Motor neuron (in vitro differentiated cells): Measurements from ENCODE around the gene LDB2. TPM values are rescaled to one million over a fixed set of nuclear protein-coding genes. Genes with fewer than 3 reads are reported as not detected.
"Not testable (repeated sequence)": the region's sequence is repeated elsewhere in the genome, so short reads cannot be mapped to it uniquely, and the experiment has no call there.

Experiments used
- ATAC-seq, 8 experiments: fragments of 200-7000 bp; cut with Tn5 transposase; replicated peaks in 6 of 8; 2 replicates each; pipeline ENCODE4 v1.8.0; 2021; ENCODE audit warnings: mild to moderate bottlenecking in 8 of 8, moderate library complexity in 8 of 8
- H3K27ac ChIP-seq, 2 donors: fragments of 250-450 bp; sonication (Bioruptor Pico); 2 replicates each; pipeline ENCODE4 v1.9.0; 2021; ENCODE audit warnings: antibody characterized with exemption in 2 of 2, mild to moderate bottlenecking in 2 of 2, moderate library complexity in 1 of 2
- H3K4me1 ChIP-seq, 2 donors: fragments of 250-450 bp; sonication (Bioruptor Pico); replicated peaks in 1 of 2; 2 replicates each; pipeline ENCODE4 v1.6.1; 2021; ENCODE audit warnings: antibody characterized with exemption in 2 of 2, mild to moderate bottlenecking in 2 of 2, moderate library complexity in 1 of 2
- H3K4me3 ChIP-seq, 5 donors: fragments of 250-450 bp; sonication (Bioruptor Pico); 2 replicates each; pipeline ENCODE4 v1.9.0; 2021; ENCODE audit warnings: antibody characterized with exemption in 5 of 5, mild to moderate bottlenecking in 5 of 5, moderate library complexity in 4 of 5
- WGBS, 10 experiments: fragments of 450-650 bp; shearing (Covaris generic); methylation state at CpG; one replicate each; pipeline ENCODE4 v1.0.0; 2022; 5-methylcytosine and 5-hydroxymethylcytosine counted together
- in situ Hi-C, 9 experiments: fragments of 400-800 bp; cut with MboI; loops; one replicate each; pipeline ENCODE4 v1.15.0; 2021; ENCODE audit warnings: low sequenced_read_pairs in 9 of 9, low pct_unique_long_range_greater_than_20kb in 2 of 9; ENCODE audit not compliant: unreplicated experiment in 9 of 9
- total RNA-seq, 8 experiments: library from RNA; unstranded; fragments of 300-600 nt; gene quantifications; 2 replicates each; pipeline versions ENCODE4 v1.2.3 to v1.2.4, GENCODE V29; 2022

The LDB2 gene
- total RNA-seq, result 100 to 1,000 TPM in 1 of 8 experiments, 10 to 100 TPM in 5, 1 to 10 TPM in 2; 5.8 to 107 (median 20.9) TPM

- WGBS, 10 experiments, result 0 to 6% (median 3%) methylated on average over 3 to 11 of the region's 18 CpGs; no CpG with 5 or more reads in 5 of the 10 experiments
- Histone ChIP-seq H3K27ac (peak within 1 kb of the TSS; percentile 10 to 18), H3K4me3 (peak within 1 kb of the TSS; percentile 24 to 39 (median 36)), H3K4me1 (peaks cover 5 to 30% of the 10 kb centered on the region in 2 donors)
- in situ Hi-C loops, result no loop called here
- ATAC-seq, result peak; percentile 82 to 98 (median 96)
Observed at GRCh38 chr4:16897991-16898827, at the start of gene LDB2. Gene LDB2 (minus strand): TSS chr4:16898645.

GRCh38 chr4:16942491-16942890, 44.0 kb upstream of the LDB2 start:
- H3K4me3 ChIP-seq, result no peak overlapping the region
- in situ Hi-C loops, result no loop called here
- no peak for ATAC-seq
- H3K4me1 ChIP-seq, result peaks cover 0 to 2% of the 10 kb centered on the region in 2 donors
- 86 to 100% (median 96%) methylated on average over 1 to 6 of the region's 14 CpGs; no CpG with 5 or more reads in 2 of the 10 experiments for WGBS, 10 experiments
- no peak overlapping the region for H3K27ac ChIP-seq

DNA sequence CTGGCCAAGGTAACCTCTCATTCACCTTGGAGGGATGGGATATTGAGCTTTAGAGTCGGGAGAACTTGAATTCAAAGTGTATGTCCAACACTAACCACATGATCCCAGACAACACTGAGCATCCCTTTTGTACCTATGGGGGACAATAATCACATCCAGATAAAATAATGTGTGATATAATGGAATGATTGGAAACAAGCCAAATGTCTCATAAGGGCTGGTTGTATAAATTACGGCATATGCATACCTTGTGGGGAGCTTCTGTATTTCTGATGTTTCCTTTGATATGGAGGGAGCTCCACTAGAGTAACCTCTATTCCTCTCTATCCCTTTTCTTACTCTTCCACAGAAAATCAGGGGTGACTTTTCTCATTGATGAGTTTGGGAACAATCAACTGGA, 40.7 kb upstream of the LDB2 start:
- in situ Hi-C loops, result no loop called here
- ATAC-seq, result peak in 1 of 8 experiments; percentile 19
- no peak overlapping the region for H3K4me3 ChIP-seq
- WGBS, 10 experiments, result 70 to 100% (median 85%) methylated on average over 1 to 2 of the region's 2 CpGs; no CpG with 5 or more reads in 4 of the 10 experiments
- H3K27ac ChIP-seq, result no peak overlapping the region
- peaks cover 0 to 2% of the 10 kb centered on the region in 2 donors for H3K4me1 ChIP-seq

GRCh38 chr4:16938512-16939040, 40.1 kb upstream of the LDB2 start:
- in situ Hi-C loops, result no loop called here
- WGBS, 10 experiments, result 46 to 95% (median 75%) methylated on average over 1 to 3 of the region's 6 CpGs; no CpG with 5 or more reads in 2 of the 10 experiments
- no peak overlapping the region for H3K27ac ChIP-seq
- peaks cover 0 to 2% of the 10 kb centered on the region in 2 donors for H3K4me1 ChIP-seq
- no peak for ATAC-seq
- H3K4me3 ChIP-seq, result no peak overlapping the region

DNA sequence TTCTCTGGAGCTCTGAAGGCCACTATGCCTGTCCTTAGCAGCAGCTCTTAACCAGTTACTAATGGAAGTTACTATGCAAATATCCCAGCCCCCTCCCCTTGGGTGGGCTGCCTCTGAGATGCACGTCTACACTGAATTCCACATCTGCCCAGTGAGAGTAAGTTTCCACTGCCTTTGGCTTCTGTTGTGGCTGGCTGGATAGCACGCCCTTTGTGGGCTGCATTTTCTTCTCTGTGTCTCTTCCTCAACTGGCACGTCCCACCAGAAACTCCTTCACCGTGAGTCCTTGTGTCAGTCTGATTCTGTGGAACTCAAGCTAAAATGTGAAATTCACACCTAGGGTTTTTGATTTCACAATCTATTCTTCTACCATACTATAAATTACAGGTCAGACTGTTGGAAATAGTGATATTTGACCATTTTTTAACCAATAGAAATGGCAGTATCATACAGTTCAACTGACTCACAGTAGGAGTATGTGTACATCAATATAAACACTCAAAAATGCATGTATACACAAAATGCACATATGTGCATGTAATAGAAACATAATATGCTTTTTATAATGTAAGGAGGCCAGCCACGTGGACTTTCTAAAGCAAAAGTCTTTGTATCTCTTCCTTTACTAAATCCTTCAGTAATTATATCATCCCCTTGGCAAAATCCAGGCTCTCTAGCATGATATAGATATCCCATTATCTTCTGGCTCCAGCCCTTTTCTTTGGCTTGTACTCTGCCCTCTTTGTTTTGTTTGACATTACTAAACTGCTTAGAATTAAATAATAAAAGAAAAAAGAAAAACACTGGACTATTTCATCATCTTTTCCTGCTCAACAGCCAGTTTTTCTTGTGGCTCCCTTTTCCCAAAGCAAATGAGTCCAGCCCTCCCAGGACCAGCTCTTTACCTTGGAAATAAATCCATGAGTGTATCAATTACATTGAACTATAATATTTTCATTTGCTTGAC, 33.2 kb upstream of the LDB2 start:
- Histone ChIP-seq H3K4me1 (peaks cover 12 to 13% of the 10 kb centered on the region in 2 donors), H3K27ac (no peak overlapping the region), H3K4me3 (no peak overlapping the region)
- peak in 4 of 8 experiments; percentile 27 to 65 (median 53) for ATAC-seq
- 10 to 93% (median 39%) methylated on average over 1 to 4 of the region's 5 CpGs for WGBS, 10 experiments
- in situ Hi-C loops, result no loop called here

- no peak overlapping the region for H3K27ac ChIP-seq
- 29 to 100% (median 59%) methylated on average over 1 of the region's 1 CpG; no CpG with 5 or more reads in 4 of the 10 experiments for WGBS, 10 experiments
- no peak overlapping the region for H3K4me3 ChIP-seq
- in situ Hi-C loops, result no loop called here
- H3K4me1 ChIP-seq, result peaks cover 6 to 12% of the 10 kb centered on the region in 2 donors
- no peak for ATAC-seq
Observed at GRCh38 chr4:16926214-16926613, 27.8 kb upstream of the LDB2 start.

DNA sequence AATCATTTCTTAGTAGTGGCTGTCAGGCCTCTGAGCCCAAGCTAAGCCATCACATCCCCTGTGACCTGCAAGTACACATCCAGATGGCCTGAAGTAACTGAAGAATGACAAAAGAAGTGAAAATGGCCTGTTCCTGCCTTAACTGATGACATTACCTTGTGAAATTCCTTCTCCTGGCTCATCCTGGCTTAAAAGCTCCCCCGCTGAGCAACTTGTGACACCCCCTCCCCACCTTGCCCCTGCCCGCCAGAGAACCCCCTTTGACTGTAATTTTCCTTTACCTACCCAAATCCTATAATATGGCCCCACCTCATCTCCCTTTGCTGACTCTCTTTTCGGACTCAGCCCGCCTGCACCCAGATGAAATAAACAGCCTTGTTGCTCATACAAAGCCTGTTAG, 20.3 kb upstream of the LDB2 start:
- H3K4me3 ChIP-seq, ATAC-seq, H3K27ac ChIP-seq, H3K4me1 ChIP-seq: not testable (repeated sequence)
- in situ Hi-C loops, result loop anchor here in 3 of 9 experiments (25.0 kb wide), 3 partner anchors 394 to 456 kb away; no protein-coding TSS in a partner anchor
- WGBS, 10 experiments, result 100% methylated on average over 2 to 3 of the region's 4 CpGs; no CpG with 5 or more reads in 6 of the 10 experiments

- peaks cover 0 to 5% of the 10 kb centered on the region in 2 donors for H3K4me1 ChIP-seq
- WGBS, 10 experiments, result 63 to 100% (median 93%) methylated on average over 2 to 10 of the region's 13 CpGs; no CpG with 5 or more reads in 1 of the 10 experiments
- H3K4me3 ChIP-seq, result no peak overlapping the region
- in situ Hi-C loops, result loop anchor here in 3 of 9 experiments (25.0 kb wide), 3 partner anchors 395 to 455 kb away; no protein-coding TSS in a partner anchor
- peak in 1 of 8 experiments; percentile 31 for ATAC-seq
- no peak overlapping the region for H3K27ac ChIP-seq
Observed at GRCh38 chr4:16916719-16917337, 18.4 kb upstream of the LDB2 start.

DNA sequence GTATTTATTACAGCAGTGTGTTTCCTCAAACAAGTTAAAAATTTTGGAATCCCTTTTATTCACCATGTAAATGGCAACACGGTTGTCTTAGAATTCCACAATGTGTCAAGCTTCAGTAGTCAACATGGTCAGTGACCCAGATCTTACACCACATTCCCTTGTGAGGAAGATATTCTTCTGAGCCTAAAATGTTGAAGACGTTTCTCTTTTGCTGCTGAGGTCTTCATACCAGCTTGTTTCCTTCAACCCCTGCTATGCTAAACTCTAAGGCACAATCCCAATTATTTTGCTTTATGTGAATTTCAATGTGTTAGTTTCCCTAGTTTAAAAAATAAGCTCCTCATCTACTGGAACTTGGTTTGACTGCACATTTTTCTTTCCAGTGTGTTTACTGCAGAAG, 17.6 kb upstream of the LDB2 start:
- WGBS, 10 experiments, result 58 to 100% (median 91%) methylated on average over 1 to 2 of the region's 2 CpGs

DNA sequence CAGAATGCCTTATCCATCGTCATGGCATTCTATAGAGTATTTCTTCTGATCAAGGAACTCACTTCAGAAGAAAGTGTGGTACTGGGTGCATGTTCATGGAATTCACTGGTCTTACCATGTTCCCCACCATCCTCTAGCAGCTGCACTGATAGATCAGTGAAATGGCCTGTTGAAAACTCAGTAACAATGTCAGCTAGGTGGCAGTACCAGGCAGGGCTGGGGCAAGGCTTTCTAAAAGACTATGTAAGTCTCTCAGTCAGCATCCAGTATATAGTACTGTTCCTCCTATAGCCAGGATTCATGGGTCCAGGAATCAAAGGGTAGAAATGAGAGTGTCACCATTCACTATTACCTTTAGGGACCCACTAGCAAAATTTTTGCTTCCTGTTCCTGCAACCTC, 15.8 kb upstream of the LDB2 start:
- Histone ChIP-seq H3K4me3 (no peak overlapping the region), H3K4me1 (peaks cover 2 to 10% of the 10 kb centered on the region in 2 donors), H3K27ac (no peak overlapping the region)
- in situ Hi-C loops, result loop anchor here in 3 of 9 experiments (25.0 kb wide), 3 partner anchors 398 to 452 kb away; no protein-coding TSS in a partner anchor
- ATAC-seq, result peak in 4 of 8 experiments; percentile 71 to 87 (median 79)
- whole genome bisulfite sequencing, 10 experiments, result 0 to 100% (median 91%) methylated on average over 1 of the region's 1 CpG; no CpG with 5 or more reads in 3 of the 10 experiments

More for the DNA sequence above, 17.6 kb upstream of the LDB2 start:
- H3K4me3 ChIP-seq, result no peak overlapping the region
- in situ Hi-C loops, result loop anchor here in 3 of 9 experiments (25.0 kb wide), 3 partner anchors 396 to 454 kb away; no protein-coding TSS in a partner anchor
- H3K27ac ChIP-seq, result no peak overlapping the region
- H3K4me1 ChIP-seq, result peaks cover 0 to 5% of the 10 kb centered on the region in 2 donors
- no peak for ATAC-seq

- WGBS, 10 experiments, result 79 to 100% (median 88%) methylated on average over 1 to 4 of the region's 5 CpGs; no CpG with 5 or more reads in 4 of the 10 experiments
- Histone ChIP-seq H3K27ac (no peak overlapping the region), H3K4me1 (peaks cover 3 to 10% of the 10 kb centered on the region in 2 donors), H3K4me3 (no peak overlapping the region)
- in situ Hi-C loops, result loop anchor here in 3 of 9 experiments (25.0 kb wide), 3 partner anchors 399 to 451 kb away; no protein-coding TSS in a partner anchor
- no peak for ATAC-seq
Observed at GRCh38 chr4:16912896-16913295, 14.5 kb upstream of the LDB2 start.
